GM12878 (cell line): ENCODE data around the gene VPS54. TPM values are rescaled to one million over a fixed set of nuclear protein-coding genes. Genes with fewer than 3 reads are reported as not detected.
"Not testable (repeated sequence)": the region's sequence is repeated elsewhere in the genome, so short reads cannot be mapped to it uniquely, and the experiment has no call there.

Experiments used
- ATAC-seq: fragments of 200-7000 bp; cut with Tn5 transposase; 3 replicates; pipeline ENCODE4 v1.9.1; 2020; ENCODE audit warnings: mild to moderate bottlenecking, moderate library complexity
- BruUV-seq: library from RNA; stranded (reverse); fragments of 400-500 nt; replicated peaks from 2 replicates; lab custom pipeline; 2021; lab: Mats Ljungman, UMichigan
- CTCF ChIA-PET: fragments of 300-600 bp; sonication (Branson Sonifier 250); formaldehyde crosslinking; extraction: SDS; loops from one replicate; lab custom pipeline; 2021; ENCODE audit warnings: inconsistent platforms; lab: Yijun Ruan, JAX
- POLR2A ChIA-PET: fragments of 350-600 bp; formaldehyde crosslinking; extraction: SDS; loops from one replicate; lab custom pipeline; 2021; ENCODE audit warnings: inconsistent platforms; lab: Charles Lee
- RAD21 ChIA-PET: fragments of 300-600 bp; sonication (Branson Sonifier 250); formaldehyde crosslinking; loops from one replicate; lab custom pipeline; 2023; ENCODE audit warnings: antibody characterized with exemption; ENCODE audit not compliant: unreplicated experiment; lab: Charles Lee
- SMC1A ChIA-PET: fragments of 300-600 bp; sonication (Branson Sonifier 250); formaldehyde crosslinking; loops from one replicate; lab custom pipeline; 2023; ENCODE audit not compliant: unreplicated experiment, uncharacterized antibody; lab: Charles Lee
- DNase-seq: peaks from one replicate; pipeline ENCODE4 v3.0.0-alpha.2; 2011; ENCODE audit warnings: low read depth, low spot score
- FAIRE-seq: peaks from 3 replicates; lab custom pipeline; 2011; peaks lifted over from hg19 to GRCh38; lab: Jason Lieb, UNC
- H2AFZ ChIP-seq: 2 replicates; pipeline ENCODE4 v1.6.0; 2011; ENCODE audit warnings: low read depth, low read length, control low read depth; ENCODE audit not compliant: control insufficient read depth
- H3K27ac ChIP-seq: 2 replicates; pipeline ENCODE4 v1.5.1; 2011; ENCODE audit warnings: control low read depth; ENCODE audit not compliant: control insufficient read depth, insufficient read depth
- H3K27me3 ChIP-seq, 2 experiments: replicated peaks in 1 of 2; 2 replicates each; pipeline versions ENCODE4 v1.6.0 to v1.6.1; 2011; ENCODE audit warnings: low read length in 1 of 2; ENCODE audit not compliant: control insufficient read depth in 2 of 2, insufficient read depth in 2 of 2
- H3K36me3 ChIP-seq, 2 experiments: 2 replicates each; pipeline ENCODE4 v1.5.1; 2011; ENCODE audit warnings: low read length in 1 of 2; ENCODE audit not compliant: control insufficient read depth in 2 of 2, insufficient read depth in 2 of 2
- H3K4me1 ChIP-seq: 2 replicates; pipeline ENCODE4 v1.6.1; 2011; ENCODE audit warnings: mild to moderate bottlenecking, low read length, moderate library complexity, mixed read lengths; ENCODE audit not compliant: control insufficient read depth, insufficient read depth
- H3K4me2 ChIP-seq: 2 replicates; pipeline ENCODE4 v1.6.0; 2011; ENCODE audit warnings: control low read depth; ENCODE audit not compliant: control insufficient read depth, insufficient read depth
- H3K4me3 ChIP-seq: fragments of 200-600 bp; sonication (generic); 2 replicates; pipeline ENCODE4 v1.5.1; 2016
- H3K79me2 ChIP-seq: 2 replicates; pipeline ENCODE4 v1.6.0; 2011; ENCODE audit warnings: low read length; ENCODE audit not compliant: control insufficient read depth, insufficient read depth
- H3K9ac ChIP-seq: 2 replicates; pipeline ENCODE4 v1.8.0; 2011; ENCODE audit warnings: low read length, control low read depth, mixed read lengths; ENCODE audit not compliant: control insufficient read depth, insufficient read depth
- H3K9me3 ChIP-seq: replicated peaks from 3 replicates; pipeline ENCODE4 v1.5.1; 2011; ENCODE audit warnings: mild to moderate bottlenecking, low read length; ENCODE audit not compliant: control insufficient read depth, insufficient read depth
- H4K20me1 ChIP-seq: 2 replicates; pipeline ENCODE4 v1.6.0; 2011; ENCODE audit not compliant: control insufficient read depth, insufficient read depth
- MTA3 ChIP-seq: IDR thresholded peaks from 2 replicates; pipeline ENCODE4 v1.6.1; 2012; ENCODE audit warnings: low read length, inconsistent platforms, borderline replicate concordance
- WGBS: methylation state at CpG from one replicate; pipeline ENCODE4 v1.1.6; 2016; ENCODE audit warnings: low lambda C conversion rate; ENCODE audit not compliant: insufficient replicate concordance, insufficient coverage; ENCODE audit errors: missing lambda C conversion rate; 5-methylcytosine and 5-hydroxymethylcytosine counted together
- in situ Hi-C: fragments of 300-500 bp; cut with MboI; formaldehyde crosslinking; loops from 9 replicates; pipeline ENCODE4 v1.14.3; 2018; ENCODE audit warnings: mixed read lengths
- intact Hi-C: fragments of 100-400 bp; cut with micrococcal nuclease; formaldehyde crosslinking; loops from one replicate; pipeline ENCODE4 v1.14.2; 2022; ENCODE audit not compliant: unreplicated experiment
- polyA plus RNA-seq, 11 experiments: library from polyadenylated mRNA; depleted of rRNA in 4 of 11; unstranded in 6 of 11; stranded (reverse) in 5 of 11; fragments of >200 nt; fragmentation: Nextera tagmentation in 4 of 11; fragmentation: Illumina TruSeq in 1 of 11; extraction: Ambion mirVana in 4 of 11; extraction: Trizol in 1 of 11; gene quantifications; 1 replicate in 1 of 11; 2 replicates in 10 of 11; pipeline versions ENCODE4 v1.2.1 to v1.2.3, GENCODE V29; 2011 to 2016; ENCODE audit warnings: inconsistent platforms in 2 of 11, missing spikeins in 2 of 11, low read depth in 1 of 11
- total RNA-seq, 4 experiments: library from RNA; depleted of rRNA in 3 of 4; stranded (reverse); fragments of >200 nt in 3 of 4; fragmentation: Illumina TruSeq in 1 of 4; extraction: Trizol in 1 of 4; gene quantifications; 2 replicates each; pipeline versions ENCODE4 v1.2.1 to v1.2.3, GENCODE V29; 2013 to 2021
- TF ChIP-seq, protein P1 (sequence below): fragments of 450-650 bp; formaldehyde crosslinking; IDR thresholded peaks from 2 replicates; pipeline ENCODE4 v1.5.0; 2022; ENCODE audit warnings: mild to moderate bottlenecking, missing genetic modification characterization
- TF ChIP-seq, protein P2 (sequence below): IDR thresholded peaks from 2 replicates; pipeline ENCODE4 v1.6.1; 2012; ENCODE audit warnings: mild to moderate bottlenecking, low read depth, low read length

VPS54 gene
- total and polyA plus RNA-seq, 10 of the 15 experiments (the other 5 are each of a cell fraction or from before 2014, with no cell fraction given), result 1.6 to 16.2 (median 9.3) TPM

DNA sequence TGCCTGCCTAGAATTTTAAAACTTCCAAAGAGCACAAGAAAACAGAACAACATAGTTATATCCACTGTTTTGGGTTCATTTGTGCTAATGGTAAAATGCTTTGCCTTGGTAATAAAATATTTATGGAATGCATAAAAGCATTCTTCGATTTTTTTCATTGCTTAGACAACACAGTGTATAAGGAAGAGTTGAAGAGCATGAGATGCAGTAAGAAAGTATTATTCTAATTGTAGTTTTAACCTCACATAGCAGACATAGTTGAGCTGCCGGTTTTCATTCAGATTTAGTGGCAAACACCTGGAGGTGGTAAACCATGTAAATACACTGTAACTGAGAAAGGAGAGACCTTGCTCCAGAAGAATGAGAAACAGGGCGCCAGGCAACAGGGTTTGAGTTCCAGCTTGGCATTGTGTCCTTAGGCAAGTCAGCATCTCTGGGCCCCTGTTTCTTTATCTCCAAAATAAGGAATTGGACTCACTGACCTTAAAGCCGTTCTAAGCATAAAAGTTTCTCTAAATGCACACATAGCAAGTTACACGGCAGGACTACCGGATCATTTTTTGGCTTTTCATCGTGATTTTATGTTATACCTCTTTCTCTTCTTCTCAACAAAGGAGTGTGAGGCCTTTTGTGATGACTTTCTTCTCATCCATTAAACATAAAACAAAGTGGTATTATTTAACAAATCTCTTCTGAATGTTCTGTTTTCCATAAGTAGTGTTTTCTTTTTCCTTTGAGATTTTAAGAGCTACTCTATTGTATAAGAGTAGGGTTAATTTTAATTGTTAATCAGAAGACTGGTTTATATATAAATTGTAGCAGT is 169.6 kb downstream of the VPS54 start (continued):
- TF ChIP-seq, protein P1, sequence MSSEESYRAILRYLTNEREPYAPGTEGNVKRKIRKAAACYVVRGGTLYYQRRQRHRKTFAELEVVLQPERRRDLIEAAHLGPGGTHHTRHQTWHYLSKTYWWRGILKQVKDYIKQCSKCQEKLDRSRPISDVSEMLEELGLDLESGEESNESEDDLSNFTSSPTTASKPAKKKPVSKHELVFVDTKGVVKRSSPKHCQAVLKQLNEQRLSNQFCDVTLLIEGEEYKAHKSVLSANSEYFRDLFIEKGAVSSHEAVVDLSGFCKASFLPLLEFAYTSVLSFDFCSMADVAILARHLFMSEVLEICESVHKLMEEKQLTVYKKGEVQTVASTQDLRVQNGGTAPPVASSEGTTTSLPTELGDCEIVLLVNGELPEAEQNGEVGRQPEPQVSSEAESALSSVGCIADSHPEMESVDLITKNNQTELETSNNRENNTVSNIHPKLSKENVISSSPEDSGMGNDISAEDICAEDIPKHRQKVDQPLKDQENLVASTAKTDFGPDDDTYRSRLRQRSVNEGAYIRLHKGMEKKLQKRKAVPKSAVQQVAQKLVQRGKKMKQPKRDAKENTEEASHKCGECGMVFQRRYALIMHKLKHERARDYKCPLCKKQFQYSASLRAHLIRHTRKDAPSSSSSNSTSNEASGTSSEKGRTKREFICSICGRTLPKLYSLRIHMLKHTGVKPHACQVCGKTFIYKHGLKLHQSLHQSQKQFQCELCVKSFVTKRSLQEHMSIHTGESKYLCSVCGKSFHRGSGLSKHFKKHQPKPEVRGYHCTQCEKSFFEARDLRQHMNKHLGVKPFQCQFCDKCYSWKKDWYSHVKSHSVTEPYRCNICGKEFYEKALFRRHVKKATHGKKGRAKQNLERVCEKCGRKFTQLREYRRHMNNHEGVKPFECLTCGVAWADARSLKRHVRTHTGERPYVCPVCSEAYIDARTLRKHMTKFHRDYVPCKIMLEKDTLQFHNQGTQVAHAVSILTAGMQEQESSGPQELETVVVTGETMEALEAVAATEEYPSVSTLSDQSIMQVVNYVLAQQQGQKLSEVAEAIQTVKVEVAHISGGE (CRISPR knock-in tag), result no peak
- TF ChIP-seq, protein P2, sequence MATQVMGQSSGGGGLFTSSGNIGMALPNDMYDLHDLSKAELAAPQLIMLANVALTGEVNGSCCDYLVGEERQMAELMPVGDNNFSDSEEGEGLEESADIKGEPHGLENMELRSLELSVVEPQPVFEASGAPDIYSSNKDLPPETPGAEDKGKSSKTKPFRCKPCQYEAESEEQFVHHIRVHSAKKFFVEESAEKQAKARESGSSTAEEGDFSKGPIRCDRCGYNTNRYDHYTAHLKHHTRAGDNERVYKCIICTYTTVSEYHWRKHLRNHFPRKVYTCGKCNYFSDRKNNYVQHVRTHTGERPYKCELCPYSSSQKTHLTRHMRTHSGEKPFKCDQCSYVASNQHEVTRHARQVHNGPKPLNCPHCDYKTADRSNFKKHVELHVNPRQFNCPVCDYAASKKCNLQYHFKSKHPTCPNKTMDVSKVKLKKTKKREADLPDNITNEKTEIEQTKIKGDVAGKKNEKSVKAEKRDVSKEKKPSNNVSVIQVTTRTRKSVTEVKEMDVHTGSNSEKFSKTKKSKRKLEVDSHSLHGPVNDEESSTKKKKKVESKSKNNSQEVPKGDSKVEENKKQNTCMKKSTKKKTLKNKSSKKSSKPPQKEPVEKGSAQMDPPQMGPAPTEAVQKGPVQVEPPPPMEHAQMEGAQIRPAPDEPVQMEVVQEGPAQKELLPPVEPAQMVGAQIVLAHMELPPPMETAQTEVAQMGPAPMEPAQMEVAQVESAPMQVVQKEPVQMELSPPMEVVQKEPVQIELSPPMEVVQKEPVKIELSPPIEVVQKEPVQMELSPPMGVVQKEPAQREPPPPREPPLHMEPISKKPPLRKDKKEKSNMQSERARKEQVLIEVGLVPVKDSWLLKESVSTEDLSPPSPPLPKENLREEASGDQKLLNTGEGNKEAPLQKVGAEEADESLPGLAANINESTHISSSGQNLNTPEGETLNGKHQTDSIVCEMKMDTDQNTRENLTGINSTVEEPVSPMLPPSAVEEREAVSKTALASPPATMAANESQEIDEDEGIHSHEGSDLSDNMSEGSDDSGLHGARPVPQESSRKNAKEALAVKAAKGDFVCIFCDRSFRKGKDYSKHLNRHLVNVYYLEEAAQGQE, result no peak
- no peak for TF ChIP-seq MTA3

DNA sequence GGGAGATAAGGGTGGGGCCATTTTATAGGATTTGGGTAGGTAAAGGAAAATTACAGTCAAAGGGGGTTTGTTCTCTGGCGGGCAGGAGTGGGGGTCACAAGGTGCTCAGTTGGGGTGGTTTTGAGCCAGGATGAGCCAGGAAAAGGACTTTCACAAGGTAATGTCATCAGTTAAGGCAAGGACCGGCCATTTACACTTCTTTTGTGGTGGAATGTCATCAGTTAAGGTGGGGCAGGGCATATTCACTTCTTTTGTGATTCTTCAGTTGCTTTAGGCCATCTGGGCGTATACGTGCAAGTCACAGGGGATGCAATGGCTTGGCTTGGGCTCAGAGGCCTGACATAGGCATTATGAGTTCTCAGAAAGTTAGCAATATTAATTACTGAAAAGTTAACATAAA is 171.7 kb downstream of the VPS54 start:
- H3K9me3 ChIP-seq, ATAC-seq, H2AFZ ChIP-seq, H3K4me3 ChIP-seq, DNase-seq, H4K20me1 ChIP-seq, intact Hi-C loops, H3K4me1 ChIP-seq, H3K27ac ChIP-seq, H3K9ac ChIP-seq, SMC1A ChIA-PET, H3K27me3 ChIP-seq, in situ Hi-C loops, H3K36me3 ChIP-seq, POLR2A ChIA-PET, RAD21 ChIA-PET, BruUV-seq, H3K4me2 ChIP-seq, FAIRE-seq: not testable (repeated sequence)
- H3K79me2 ChIP-seq, result peaks cover 81% of the 10 kb centered on the region
- CTCF ChIA-PET, result interaction anchor here (4.0 kb wide), 1 partner anchor 12 kb away, joined by 36 read pairs; no protein-coding TSS in a partner anchor
- WGBS, result 91% methylated on average over 4 of the region's 4 CpGs
